Stimulated activated CD8-positive, alpha-beta memory T cell treated with anti-CD3 and anti-CD28 coated beads, Interleukin-15, amount 100 ng/mL, for 1 hour (primary cell): ENCODE data around the gene OR1G1.
"Not testable (repeated sequence)": the region's sequence is repeated elsewhere in the genome, so short reads cannot be mapped to it uniquely, and the experiment has no call there.

Source experiments
- DNase-seq: peaks from one replicate; pipeline ENCODE4 v3.0.0-alpha.2; 2020; ENCODE audit warnings: low read depth

OR1G1 gene

GRCh38 chr17:3127451-3127850 is at the start of gene OR1G1:
Gene OR1G1 (minus strand): TSS chr17:3127551. CDS start chr17:3127551, 0 bp downstream.
- DNase-seq, result no peak

- no peak for DNase-seq
These were observed 40.2 kb upstream of the OR1G1 start for GRCh38 chr17:3167574-3167973.

GRCh38 chr17:3157218-3157617 is 29.9 kb upstream of the OR1G1 start:
- no peak for DNase-seq

GRCh38 chr17:3137494-3137893 is 10.1 kb upstream of the OR1G1 start:
- not testable (repeated sequence) for DNase-seq

GRCh38 chr17:3104322-3104721 is 23.0 kb downstream of the OR1G1 start, which contains the start of gene OR1D2:
Gene OR1D2 (minus strand): TSS chr17:3104422. CDS start chr17:3092996, 11,426 bp downstream.
- no peak for DNase-seq
